GM23338 (cell line): ENCODE data around the gene SLC17A8. TPM values are rescaled to one million over a fixed set of nuclear protein-coding genes. Genes with fewer than 3 reads are reported as not detected.

Source experiments
- ATAC-seq: fragments of 200-7000 bp; cut with Tn5 transposase; 3 replicates; pipeline ENCODE4 v1.9.1; 2020
- DNase-seq: peaks from one replicate; pipeline ENCODE4 v3.0.0-alpha.2; 2015; ENCODE audit warnings: low spot score
- H2AFZ ChIP-seq: fragments of 200-600 bp; sonication (generic); 2 replicates; pipeline ENCODE4 v1.8.0; 2016; ENCODE audit warnings: antibody characterized with exemption, mild to moderate bottlenecking, moderate library complexity
- H3F3A ChIP-seq: fragments of 200-600 bp; sonication (generic); replicated peaks from 2 replicates; pipeline ENCODE4 v1.8.0; 2017; ENCODE audit warnings: antibody characterized with exemption, mixed run types, low read depth
- H3K27ac ChIP-seq: fragments of 200-600 bp; sonication (generic); 2 replicates; pipeline ENCODE4 v1.6.1; 2016; ENCODE audit warnings: low read depth
- H3K27me3 ChIP-seq: fragments of 200-600 bp; sonication (generic); 2 replicates; pipeline ENCODE4 v1.8.0; 2016; ENCODE audit warnings: mild to moderate bottlenecking, mixed run types, moderate library complexity; ENCODE audit not compliant: insufficient read depth
- H3K36me3 ChIP-seq: fragments of 200-600 bp; sonication (generic); 2 replicates; pipeline ENCODE4 v1.8.0; 2016; ENCODE audit warnings: mild to moderate bottlenecking; ENCODE audit not compliant: insufficient read depth
- H3K4me1 ChIP-seq: fragments of 200-600 bp; sonication (generic); 2 replicates; pipeline ENCODE4 v1.8.0; 2016; ENCODE audit warnings: mild to moderate bottlenecking, moderate library complexity; ENCODE audit not compliant: insufficient read depth
- H3K4me2 ChIP-seq: fragments of 200-600 bp; sonication (generic); 2 replicates; pipeline ENCODE4 v1.7.1; 2017; ENCODE audit warnings: mixed run types
- H3K4me3 ChIP-seq: fragments of 200-600 bp; sonication (generic); 2 replicates; pipeline ENCODE4 v1.6.1; 2016; ENCODE audit warnings: mixed run types
- H3K79me2 ChIP-seq: fragments of 200-600 bp; sonication (generic); replicated peaks from 2 replicates; pipeline ENCODE4 v1.8.0; 2017; ENCODE audit warnings: mild to moderate bottlenecking; ENCODE audit not compliant: insufficient read depth
- H3K9me2 ChIP-seq: fragments of 200-600 bp; sonication (generic); 2 replicates; pipeline ENCODE4 v1.8.0; 2017; ENCODE audit not compliant: insufficient read depth
- H4K20me1 ChIP-seq: fragments of 200-600 bp; sonication (generic); replicated peaks from 2 replicates; pipeline ENCODE4 v1.8.0; 2017; ENCODE audit warnings: mild to moderate bottlenecking; ENCODE audit not compliant: insufficient read depth
- H3K27ac Mint-ChIP-seq: 2 replicates; pipeline ENCODE4 v1.8.0; 2020; ENCODE audit warnings: inconsistent platforms, mild to moderate bottlenecking, moderate library complexity, mixed read lengths
- H3K27me3 Mint-ChIP-seq: 3 replicates; pipeline ENCODE4 v1.8.0; 2022; ENCODE audit warnings: low read depth, mild to moderate bottlenecking, moderate library complexity, mixed read lengths, inconsistent platforms; ENCODE audit not compliant: insufficient read depth, poor library complexity
- H3K36me3 Mint-ChIP-seq: 3 replicates; pipeline ENCODE4 v1.8.0; 2021; ENCODE audit warnings: low read depth, mild to moderate bottlenecking, inconsistent platforms, moderate library complexity, mixed read lengths
- H3K4me1 Mint-ChIP-seq: 3 replicates; pipeline ENCODE4 v1.8.0; 2020; ENCODE audit warnings: mild to moderate bottlenecking, inconsistent platforms, mixed read lengths
- H3K4me3 Mint-ChIP-seq: 3 replicates; pipeline ENCODE4 v1.8.0; 2021; ENCODE audit warnings: moderate library complexity, mild to moderate bottlenecking, inconsistent platforms, mixed read lengths
- H3K9me3 Mint-ChIP-seq: 3 replicates; pipeline ENCODE4 v1.8.0; 2020; ENCODE audit warnings: moderate library complexity, mild to moderate bottlenecking, inconsistent platforms, mixed read lengths
- CREB1 ChIP-seq: fragments of 250-450 bp; sonication (Bioruptor Pico); IDR thresholded peaks from 2 replicates; pipeline ENCODE4 v1.5.0; 2020; ENCODE audit warnings: low read depth, mild to moderate bottlenecking, moderate library complexity
- ETS1 ChIP-seq: IDR thresholded peaks from 2 replicates; pipeline ENCODE4 v1.6.1; 2016; ENCODE audit warnings: antibody characterized with exemption
- EZH2phosphoT487 ChIP-seq: fragments of 200-600 bp; sonication (generic); IDR thresholded peaks from one replicate; pipeline ENCODE4 v1.8.1; 2018; ENCODE audit warnings: antibody characterized with exemption; ENCODE audit not compliant: unreplicated experiment
- STAT1 ChIP-seq: IDR thresholded peaks from one replicate; pipeline ENCODE4 v1.6.1; 2016; ENCODE audit warnings: antibody characterized with exemption; ENCODE audit not compliant: unreplicated experiment
- polyA plus RNA-seq: library from polyadenylated mRNA; unstranded; fragments of >200 nt; fragmentation: Nextera tagmentation; extraction: Ambion mirVana; gene quantifications from 2 replicates; pipeline ENCODE4 v1.2.1, GENCODE V29; 2016
- total RNA-seq: library from RNA; depleted of rRNA; stranded (reverse); fragments of >200 nt; shearing (Covaris generic); gene quantifications from 2 replicates; pipeline ENCODE4 v1.2.3, GENCODE V29; 2014
- TF ChIP-seq, protein P1 (sequence below): fragments of 250-450 bp; sonication (Bioruptor Pico); IDR thresholded peaks from 2 replicates; pipeline ENCODE4 v1.5.0; 2020; ENCODE audit warnings: mild to moderate bottlenecking, moderate library complexity

SLC17A8 gene
- total and polyA plus RNA-seq, 2 experiments from 2014 or later = 0.05 to 0.24 TPM

DNA sequence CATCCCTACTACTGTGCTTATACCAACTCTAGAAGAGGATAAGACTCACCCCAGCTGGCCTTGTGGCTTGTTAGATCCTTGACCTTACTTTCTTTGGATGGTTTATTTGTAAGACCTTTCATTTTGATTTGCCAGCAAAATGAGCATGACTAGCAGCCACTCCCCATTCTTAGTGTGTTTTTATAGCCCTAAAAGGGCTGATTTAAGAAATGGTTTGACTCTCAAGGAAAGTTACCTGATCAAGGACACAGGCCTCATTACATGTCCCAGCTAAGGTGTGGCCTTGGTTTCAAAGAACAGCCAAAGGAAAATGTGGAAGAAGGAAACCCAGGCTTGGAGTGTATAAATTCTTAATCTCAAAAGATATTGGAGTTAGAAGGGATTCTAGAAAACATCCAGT, 41.4 kb downstream of the SLC17A8 start (continued):
- TF ChIP-seq, protein P1, sequence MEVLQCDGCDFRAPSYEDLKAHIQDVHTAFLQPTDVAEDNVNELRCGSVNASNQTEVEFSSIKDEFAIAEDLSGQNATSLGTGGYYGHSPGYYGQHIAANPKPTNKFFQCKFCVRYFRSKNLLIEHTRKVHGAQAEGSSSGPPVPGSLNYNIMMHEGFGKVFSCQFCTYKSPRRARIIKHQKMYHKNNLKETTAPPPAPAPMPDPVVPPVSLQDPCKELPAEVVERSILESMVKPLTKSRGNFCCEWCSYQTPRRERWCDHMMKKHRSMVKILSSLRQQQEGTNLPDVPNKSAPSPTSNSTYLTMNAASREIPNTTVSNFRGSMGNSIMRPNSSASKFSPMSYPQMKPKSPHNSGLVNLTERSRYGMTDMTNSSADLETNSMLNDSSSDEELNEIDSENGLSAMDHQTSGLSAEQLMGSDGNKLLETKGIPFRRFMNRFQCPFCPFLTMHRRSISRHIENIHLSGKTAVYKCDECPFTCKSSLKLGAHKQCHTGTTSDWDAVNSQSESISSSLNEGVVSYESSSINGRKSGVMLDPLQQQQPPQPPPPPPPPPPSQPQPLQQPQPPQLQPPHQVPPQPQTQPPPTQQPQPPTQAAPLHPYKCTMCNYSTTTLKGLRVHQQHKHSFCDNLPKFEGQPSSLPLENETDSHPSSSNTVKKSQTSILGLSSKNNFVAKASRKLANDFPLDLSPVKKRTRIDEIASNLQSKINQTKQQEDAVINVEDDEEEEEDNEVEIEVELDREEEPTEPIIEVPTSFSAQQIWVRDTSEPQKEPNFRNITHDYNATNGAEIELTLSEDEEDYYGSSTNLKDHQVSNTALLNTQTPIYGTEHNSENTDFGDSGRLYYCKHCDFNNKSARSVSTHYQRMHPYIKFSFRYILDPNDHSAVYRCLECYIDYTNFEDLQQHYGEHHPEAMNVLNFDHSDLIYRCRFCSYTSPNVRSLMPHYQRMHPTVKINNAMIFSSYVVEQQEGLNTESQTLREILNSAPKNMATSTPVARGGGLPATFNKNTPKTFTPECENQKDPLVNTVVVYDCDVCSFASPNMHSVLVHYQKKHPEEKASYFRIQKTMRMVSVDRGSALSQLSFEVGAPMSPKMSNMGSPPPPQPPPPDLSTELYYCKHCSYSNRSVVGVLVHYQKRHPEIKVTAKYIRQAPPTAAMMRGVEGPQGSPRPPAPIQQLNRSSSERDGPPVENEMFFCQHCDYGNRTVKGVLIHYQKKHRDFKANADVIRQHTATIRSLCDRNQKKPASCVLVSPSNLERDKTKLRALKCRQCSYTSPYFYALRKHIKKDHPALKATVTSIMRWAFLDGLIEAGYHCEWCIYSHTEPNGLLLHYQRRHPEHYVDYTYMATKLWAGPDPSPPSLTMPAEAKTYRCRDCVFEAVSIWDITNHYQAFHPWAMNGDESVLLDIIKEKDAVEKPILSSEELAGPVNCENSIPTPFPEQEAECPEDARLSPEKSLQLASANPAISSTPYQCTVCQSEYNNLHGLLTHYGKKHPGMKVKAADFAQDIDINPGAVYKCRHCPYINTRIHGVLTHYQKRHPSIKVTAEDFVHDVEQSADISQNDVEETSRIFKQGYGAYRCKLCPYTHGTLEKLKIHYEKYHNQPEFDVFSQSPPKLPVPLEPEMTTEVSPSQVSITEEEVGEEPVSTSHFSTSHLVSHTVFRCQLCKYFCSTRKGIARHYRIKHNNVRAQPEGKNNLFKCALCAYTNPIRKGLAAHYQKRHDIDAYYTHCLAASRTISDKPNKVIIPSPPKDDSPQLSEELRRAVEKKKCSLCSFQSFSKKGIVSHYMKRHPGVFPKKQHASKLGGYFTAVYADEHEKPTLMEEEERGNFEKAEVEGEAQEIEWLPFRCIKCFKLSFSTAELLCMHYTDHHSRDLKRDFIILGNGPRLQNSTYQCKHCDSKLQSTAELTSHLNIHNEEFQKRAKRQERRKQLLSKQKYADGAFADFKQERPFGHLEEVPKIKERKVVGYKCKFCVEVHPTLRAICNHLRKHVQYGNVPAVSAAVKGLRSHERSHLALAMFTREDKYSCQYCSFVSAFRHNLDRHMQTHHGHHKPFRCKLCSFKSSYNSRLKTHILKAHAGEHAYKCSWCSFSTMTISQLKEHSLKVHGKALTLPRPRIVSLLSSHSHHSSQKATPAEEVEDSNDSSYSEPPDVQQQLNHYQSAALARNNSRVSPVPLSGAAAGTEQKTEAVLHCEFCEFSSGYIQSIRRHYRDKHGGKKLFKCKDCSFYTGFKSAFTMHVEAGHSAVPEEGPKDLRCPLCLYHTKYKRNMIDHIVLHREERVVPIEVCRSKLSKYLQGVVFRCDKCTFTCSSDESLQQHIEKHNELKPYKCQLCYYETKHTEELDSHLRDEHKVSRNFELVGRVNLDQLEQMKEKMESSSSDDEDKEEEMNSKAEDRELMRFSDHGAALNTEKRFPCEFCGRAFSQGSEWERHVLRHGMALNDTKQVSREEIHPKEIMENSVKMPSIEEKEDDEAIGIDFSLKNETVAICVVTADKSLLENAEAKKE (CRISPR knock-in tag) = no peak

- DNase-seq = no peak
- TF ChIP-seq CREB1 (CRISPR knock-in tag) (no peak), EZH2phosphoT487 (no peak), STAT1 (no peak), ETS1 (no peak)
- no peak overlapping the region for H3K4me3 Mint-ChIP-seq
Observed at GRCh38 chr12:100399095-100399494, 42.2 kb downstream of the SLC17A8 start.

More at GRCh38 chr12:100399095-100399494, 42.2 kb downstream of the SLC17A8 start:
- Histone ChIP-seq H3K4me2 (no peak overlapping the region), H3K4me1 (peaks cover 11% of the 10 kb centered on the region), H4K20me1 (no peaks in the 10 kb centered on the region), H3K79me2 (no peaks in the 10 kb centered on the region), H3K4me3 (no peak overlapping the region), H3K36me3 (no peaks in the 10 kb centered on the region), H3F3A (no peaks in the 10 kb centered on the region), H3K9me2 (no peaks in the 10 kb centered on the region), H3K27me3 (no peaks in the 10 kb centered on the region), H3K27ac (no peak overlapping the region), H2AFZ (peak overlapping the region; percentile 56)
- Mint-ChIP-seq H3K9me3 (no peaks in the 10 kb centered on the region; the same call in 2 of the 3 replicates), H3K27me3 (peaks cover 1% of the 10 kb centered on the region), H3K4me1 (peaks cover 24% of the 10 kb centered on the region), H3K36me3 (no peaks in the 10 kb centered on the region), H3K27ac (no peak overlapping the region)
- no peak for ATAC-seq
